Right atrium auricular region (tissue), 2 donors: Measurements from ENCODE around the gene GABRA5. TPM values are rescaled to one million over a fixed set of nuclear protein-coding genes. Genes with fewer than 3 reads are reported as not detected.
A peak's percentile ranks its signal among the peaks of the same experiment; 100 is the strongest.

Source experiments
- DNase-seq: peaks from one replicate; pipeline ENCODE4 v3.0.0-alpha.2; 2019; ENCODE audit warnings: low spot score
- H3K27ac ChIP-seq, 2 donors: fragments of 200-600 bp; sonication (generic); 1 replicate in 1 of 2; 2 replicates in 1 of 2; pipeline ENCODE4 v1.5.1; 2016 to 2019
- H3K27me3 ChIP-seq, 2 donors: fragments of 200-600 bp; sonication (generic); one replicate each; pipeline versions ENCODE4 v1.5.1 to v1.6.0; 2017 to 2019
- H3K36me3 ChIP-seq: fragments of 200-600 bp; sonication (generic); one replicate; pipeline ENCODE4 v1.5.1; 2016
- H3K4me1 ChIP-seq, 2 donors: fragments of 200-600 bp; sonication (generic); one replicate each; pipeline versions ENCODE4 v1.5.1 to v1.6.0; 2017 to 2019
- H3K4me3 ChIP-seq, 2 donors: fragments of 200-600 bp; sonication (generic); 1 replicate in 1 of 2; 2 replicates in 1 of 2; pipeline ENCODE4 v1.5.1; 2017 to 2019; ENCODE audit warnings: mild to moderate bottlenecking in 1 of 2, moderate library complexity in 1 of 2
- H3K9me3 ChIP-seq, 2 donors: fragments of 200-600 bp; sonication (generic); one replicate each; pipeline ENCODE4 v1.5.1; 2019
- CTCF ChIP-seq, 2 donors: fragments of 200-600 bp; sonication (generic); IDR thresholded peaks; one replicate each; pipeline ENCODE4 v1.5.1; 2019; ENCODE audit warnings: antibody characterized with exemption in 2 of 2
- total RNA-seq, 2 donors: library from RNA; depleted of rRNA; stranded (reverse); fragments of >200 nt; gene quantifications; one replicate each; pipeline ENCODE4 v1.1.0, GENCODE V29; 2016

The GABRA5 gene
- total RNA-seq, 2 donors from 2014 or later = 0.59 to 0.78 TPM

DNA sequence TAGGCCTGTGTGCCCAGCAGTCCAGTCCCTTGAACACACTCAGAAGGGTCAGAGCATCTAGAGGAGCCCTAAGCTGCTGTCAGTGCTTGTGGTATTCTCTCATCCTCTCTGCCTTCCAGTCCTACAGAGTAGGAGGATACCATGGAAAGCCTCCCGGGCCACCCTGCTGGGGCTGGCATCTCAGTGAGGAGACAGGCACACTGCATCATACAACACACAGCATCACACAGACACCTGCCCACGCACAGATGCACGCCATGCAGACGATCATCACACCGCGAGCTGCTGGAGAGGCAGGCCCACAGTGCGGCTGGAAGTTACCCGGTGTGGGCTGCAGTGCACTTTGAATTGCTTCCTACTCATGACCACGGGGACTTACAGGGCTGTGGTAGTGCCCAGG, 15.2 kb downstream of the GABRA5 start:
- no peaks in the 10 kb centered on the region for H3K27me3 ChIP-seq
- no peak for DNase-seq
- no peaks in the 10 kb centered on the region for H3K4me1 ChIP-seq
- no peaks in the 10 kb centered on the region for H3K9me3 ChIP-seq
- TF ChIP-seq CTCF (IDR thresholded peaks at IDR 0.05) = no peak
- no peaks in the 10 kb centered on the region for H3K36me3 ChIP-seq
- H3K4me3 ChIP-seq = no peak overlapping the region
- H3K27ac ChIP-seq = no peak overlapping the region

- H3K36me3 ChIP-seq = no peaks in the 10 kb centered on the region
- no peak overlapping the region for H3K4me3 ChIP-seq
- no peak for DNase-seq
- H3K27me3 ChIP-seq = no peaks in the 10 kb centered on the region
- H3K9me3 ChIP-seq = no peaks in the 10 kb centered on the region
- no peaks in the 10 kb centered on the region for H3K4me1 ChIP-seq
- H3K27ac ChIP-seq = no peak overlapping the region
- TF ChIP-seq CTCF (IDR thresholded peaks at IDR 0.05) = no peak
These were observed 15.9 kb downstream of the GABRA5 start for GRCh38 chr15:26882616-26883365.

DNA sequence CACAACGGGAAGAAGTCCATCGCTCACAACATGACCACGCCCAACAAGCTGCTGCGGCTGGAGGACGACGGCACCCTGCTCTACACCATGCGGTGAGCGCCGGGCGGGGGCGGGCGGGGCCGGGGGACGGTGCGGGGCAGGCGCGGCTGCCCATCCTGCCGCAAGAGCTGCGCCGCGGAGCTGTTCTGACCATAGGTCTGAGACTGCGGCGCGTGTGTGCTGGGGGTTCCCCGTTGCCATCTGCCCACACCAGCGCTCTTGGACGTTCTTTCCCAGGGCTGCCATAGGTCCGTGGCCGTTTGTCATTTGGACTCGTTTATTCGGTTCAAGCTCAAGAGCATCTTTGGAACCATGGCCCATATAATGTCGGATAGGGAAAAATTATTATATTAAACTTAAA, 16.6 kb downstream of the GABRA5 start:
- no peak for TF ChIP-seq CTCF (IDR thresholded peaks at IDR 0.05)
- Histone ChIP-seq H3K36me3 (no peaks in the 10 kb centered on the region), H3K27me3 (no peaks in the 10 kb centered on the region), H3K4me1 (no peaks in the 10 kb centered on the region), H3K27ac (no peak overlapping the region), H3K4me3 (no peak overlapping the region), H3K9me3 (no peaks in the 10 kb centered on the region)
- peak; percentile 38 for DNase-seq

- H3K27ac ChIP-seq = no peak overlapping the region
These were observed 19.7 kb downstream of the GABRA5 start for GRCh38 chr15:26886566-26886965.

DNA sequence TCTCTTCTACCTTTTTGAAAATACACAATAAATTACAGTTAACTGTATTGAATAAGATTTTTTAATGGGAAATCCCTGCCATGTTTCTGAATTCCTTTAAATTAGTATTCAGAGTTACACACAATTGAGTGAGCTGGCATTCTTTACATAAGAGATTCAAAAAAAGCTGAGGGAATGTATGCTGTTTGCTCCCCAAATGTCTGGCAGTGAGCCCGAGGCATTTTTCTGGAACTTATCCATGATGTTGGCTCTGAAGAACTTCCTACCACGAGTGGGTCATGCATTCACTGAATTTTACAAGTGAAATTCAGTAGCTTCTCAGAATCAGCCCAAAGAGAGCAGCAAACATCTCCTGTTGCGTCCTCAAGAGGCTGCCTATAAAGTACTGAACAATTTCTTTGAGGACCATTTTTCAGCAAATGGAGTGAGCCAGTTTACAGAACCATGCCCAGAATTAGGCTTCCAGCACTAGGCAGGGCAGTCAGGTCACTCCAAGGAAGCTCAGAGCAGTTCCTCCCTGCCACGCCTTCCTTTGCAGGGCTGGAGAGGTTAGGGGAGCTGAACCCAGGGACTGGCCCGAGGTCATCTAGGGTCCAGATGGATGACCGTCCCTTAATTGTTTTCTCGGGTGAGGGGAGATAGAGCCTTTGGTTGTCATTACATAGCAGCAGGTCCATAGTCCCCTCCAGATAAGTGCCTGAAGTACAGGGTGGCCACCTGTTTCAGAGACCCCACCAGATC, 21.2 kb downstream of the GABRA5 start:
- TF ChIP-seq CTCF (IDR thresholded peaks at IDR 0.05) = no peak
- Histone ChIP-seq H3K27me3 (no peaks in the 10 kb centered on the region), H3K4me1 (peaks cover 0 to 11% of the 10 kb centered on the region in 2 donors), H3K9me3 (no peaks in the 10 kb centered on the region), H3K27ac (no peak overlapping the region), H3K36me3 (no peaks in the 10 kb centered on the region), H3K4me3 (no peak overlapping the region)
- no peak for DNase-seq

More at GRCh38 chr15:26886566-26886965, 19.7 kb downstream of the GABRA5 start:
- no peak for TF ChIP-seq CTCF (IDR thresholded peaks at IDR 0.05)
- Histone ChIP-seq H3K27me3 (no peaks in the 10 kb centered on the region), H3K36me3 (no peaks in the 10 kb centered on the region), H3K4me3 (no peak overlapping the region), H3K9me3 (no peaks in the 10 kb centered on the region), H3K4me1 (peaks cover 0 to 3% of the 10 kb centered on the region in 2 donors)
- DNase-seq = no peak
